ENCODE results near the gene ELP1.

DNA sequence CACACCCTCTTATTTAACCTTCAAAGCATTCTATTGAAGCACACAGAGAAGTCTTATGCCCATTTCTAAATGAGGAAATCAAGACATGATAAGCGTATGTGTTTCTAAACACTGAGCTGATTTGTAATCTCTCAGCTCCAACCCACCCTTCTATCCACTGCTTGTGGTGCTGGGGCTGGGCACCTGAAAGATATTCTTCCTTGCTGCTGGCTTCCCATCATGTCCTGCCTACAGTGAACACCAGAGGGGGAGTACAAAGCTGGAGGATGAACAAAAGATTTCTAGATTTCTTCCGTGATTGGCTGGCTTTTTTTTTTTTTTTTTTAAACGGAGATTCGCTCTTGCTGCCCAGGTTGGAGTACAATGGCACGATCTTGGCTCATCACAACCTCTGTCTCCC is 57.5 kb downstream of the ELP1 start:
- TF ChIP-seq, protein P1, sequence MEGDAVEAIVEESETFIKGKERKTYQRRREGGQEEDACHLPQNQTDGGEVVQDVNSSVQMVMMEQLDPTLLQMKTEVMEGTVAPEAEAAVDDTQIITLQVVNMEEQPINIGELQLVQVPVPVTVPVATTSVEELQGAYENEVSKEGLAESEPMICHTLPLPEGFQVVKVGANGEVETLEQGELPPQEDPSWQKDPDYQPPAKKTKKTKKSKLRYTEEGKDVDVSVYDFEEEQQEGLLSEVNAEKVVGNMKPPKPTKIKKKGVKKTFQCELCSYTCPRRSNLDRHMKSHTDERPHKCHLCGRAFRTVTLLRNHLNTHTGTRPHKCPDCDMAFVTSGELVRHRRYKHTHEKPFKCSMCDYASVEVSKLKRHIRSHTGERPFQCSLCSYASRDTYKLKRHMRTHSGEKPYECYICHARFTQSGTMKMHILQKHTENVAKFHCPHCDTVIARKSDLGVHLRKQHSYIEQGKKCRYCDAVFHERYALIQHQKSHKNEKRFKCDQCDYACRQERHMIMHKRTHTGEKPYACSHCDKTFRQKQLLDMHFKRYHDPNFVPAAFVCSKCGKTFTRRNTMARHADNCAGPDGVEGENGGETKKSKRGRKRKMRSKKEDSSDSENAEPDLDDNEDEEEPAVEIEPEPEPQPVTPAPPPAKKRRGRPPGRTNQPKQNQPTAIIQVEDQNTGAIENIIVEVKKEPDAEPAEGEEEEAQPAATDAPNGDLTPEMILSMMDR (IDR thresholded peaks at IDR 0.05): no peak
- TF ChIP-seq POLR2A (IDR thresholded peaks at IDR 0.05) (no peak), EP300 (IDR thresholded peaks at IDR 0.05) (no peak), POLR2AphosphoS5 (IDR thresholded peaks at IDR 0.05) (no peak)

All from sigmoid colon (tissue), 4 donors.